NCI-H1930 (cell line): Measurements from ENCODE around the gene CHST1.
A peak's percentile ranks its signal among the peaks of the same experiment; 100 is the strongest.

Source experiments
- DNase-seq, 2 experiments: peaks; one replicate each; lab custom pipeline; 2025; lab: John Stamatoyannopoulos, UW

The CHST1 gene

DNA sequence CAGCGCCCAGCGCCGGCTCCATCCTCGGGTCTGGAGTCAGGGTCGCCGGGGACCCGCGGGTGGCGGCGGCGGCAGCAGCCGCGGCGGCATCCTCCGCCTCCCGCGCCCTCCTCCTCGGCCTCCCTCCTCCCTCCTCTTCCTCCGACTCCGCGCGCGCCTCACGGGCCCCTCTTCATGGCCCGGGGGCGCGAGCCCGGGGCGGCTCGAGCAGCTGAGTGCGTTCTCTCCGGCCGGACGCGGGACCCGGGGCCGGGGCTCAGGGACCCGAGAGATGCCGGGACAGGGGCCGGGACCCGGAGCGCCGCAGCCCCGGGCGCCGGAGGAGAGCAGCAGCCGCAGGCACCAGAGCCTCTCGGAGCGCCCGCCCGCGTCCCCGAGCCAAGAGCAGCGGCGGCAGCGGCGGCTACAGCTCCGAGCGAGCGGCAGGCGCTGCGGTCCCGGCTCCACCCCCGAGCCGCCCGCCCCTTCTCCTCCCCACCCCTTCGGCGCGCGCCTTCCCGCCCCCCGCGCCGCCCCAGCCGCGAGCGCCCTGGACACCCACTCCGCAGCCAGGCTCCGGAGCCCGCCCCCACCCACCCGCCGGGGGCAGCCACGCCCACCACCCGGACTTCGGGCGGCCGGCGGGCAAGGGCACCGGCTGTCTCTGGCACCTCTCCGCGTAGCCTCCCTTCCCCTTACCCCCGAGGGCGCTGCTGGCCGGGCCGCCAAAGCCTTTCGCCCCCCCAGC, at the start of gene CHST1:
CHST1 (minus strand) TSS at position 417 of the 727 bp plus-strand sequence. CDS start 14,699 bp downstream, outside the sequence.
- DNase-seq, result peak; percentile 19 to 20

DNA sequence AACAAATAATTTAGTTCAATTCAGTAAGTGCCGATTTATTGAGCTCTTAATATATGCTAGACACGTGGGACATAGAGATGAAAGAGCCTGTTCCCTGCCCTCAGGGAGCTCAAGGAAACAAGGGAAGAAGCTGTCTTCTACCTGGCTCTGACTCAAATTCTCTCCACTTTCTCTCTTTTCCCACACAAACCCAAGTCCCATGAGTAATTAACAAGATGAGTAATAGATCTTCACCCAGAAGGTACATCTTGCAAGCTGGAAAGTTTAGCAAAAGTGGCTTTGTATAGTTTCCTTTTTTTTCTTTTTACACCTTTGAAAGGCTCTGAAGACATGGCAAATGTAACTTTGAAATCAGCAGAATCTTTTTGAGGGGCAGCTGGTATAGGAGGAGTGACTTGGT, 48.2 kb upstream of the CHST1 start:
- no peak for DNase-seq

DNA sequence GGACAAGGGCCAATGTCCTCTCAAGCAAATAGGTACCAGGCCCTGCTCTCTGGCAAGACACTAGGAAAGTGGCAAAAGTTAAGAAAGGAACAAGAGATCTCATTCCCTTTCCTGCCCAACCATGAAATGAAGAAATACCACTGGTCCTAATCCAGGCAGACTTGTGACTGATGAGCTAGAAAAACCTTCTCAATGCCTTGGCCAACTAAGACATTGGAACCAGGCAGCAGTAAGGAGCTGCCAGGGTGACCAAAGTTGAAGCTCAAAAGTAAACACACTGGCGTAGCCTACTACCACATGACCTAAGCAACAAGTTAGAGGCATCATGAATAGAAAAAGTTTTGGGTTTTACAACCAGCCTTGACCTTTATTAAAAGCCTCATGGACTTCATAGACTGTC, 45.1 kb upstream of the CHST1 start:
- no peak for DNase-seq

DNA sequence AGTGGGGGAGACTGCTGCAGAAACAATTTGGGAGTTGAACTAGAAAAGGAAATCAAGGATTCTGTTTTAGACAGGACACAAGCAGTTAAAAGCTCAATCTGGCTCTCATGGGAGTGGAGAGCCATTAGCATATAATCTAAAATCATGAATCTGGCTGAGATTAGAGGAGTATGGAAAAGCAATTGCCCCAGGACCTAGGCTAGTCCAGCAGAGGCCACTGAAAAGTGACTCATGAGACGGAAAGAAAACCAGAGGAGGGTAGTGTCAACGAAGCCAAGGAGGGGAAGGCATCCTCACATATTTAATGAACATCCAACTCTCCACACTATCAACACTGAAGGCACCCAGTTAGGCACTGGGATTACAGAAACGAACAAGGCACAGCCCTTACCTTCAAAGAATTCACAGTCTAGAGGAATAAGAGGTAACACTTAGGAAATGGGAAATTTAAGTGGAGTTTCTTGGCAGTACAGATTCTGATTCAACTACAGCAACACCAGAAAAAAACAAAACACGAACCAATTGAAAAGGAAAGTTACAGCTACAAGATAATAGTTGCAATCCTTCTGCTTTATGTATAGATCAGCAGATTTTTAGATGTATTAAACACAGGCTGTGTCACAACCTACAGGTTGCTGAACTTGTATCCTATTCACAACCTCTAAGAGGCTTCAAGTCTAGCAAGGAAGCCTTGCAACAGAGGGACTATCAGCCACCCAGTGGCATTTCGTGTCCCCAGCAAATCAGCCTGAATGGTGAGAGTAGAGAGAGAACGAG, 43.7 kb upstream of the CHST1 start:
- DNase-seq, result no peak

DNA sequence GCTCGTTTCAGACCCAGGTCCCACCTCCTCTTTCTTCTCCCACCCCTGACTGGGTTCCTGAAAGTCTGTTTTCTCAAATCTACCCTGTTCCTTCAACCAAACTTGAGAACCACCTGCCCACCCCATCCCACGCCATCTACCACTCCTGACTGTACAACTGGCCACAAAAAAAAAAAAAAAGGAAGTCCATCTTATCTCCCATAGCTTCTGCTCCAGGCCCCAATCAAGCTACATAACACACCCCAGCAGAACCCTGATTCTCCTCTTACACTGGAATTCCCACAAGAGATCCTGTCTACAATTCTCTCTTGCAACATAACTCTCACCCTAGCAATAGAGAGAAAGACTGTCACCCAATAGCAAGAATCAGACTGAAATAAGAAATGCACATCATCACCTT, 39.2 kb upstream of the CHST1 start:
- no peak for DNase-seq

DNA sequence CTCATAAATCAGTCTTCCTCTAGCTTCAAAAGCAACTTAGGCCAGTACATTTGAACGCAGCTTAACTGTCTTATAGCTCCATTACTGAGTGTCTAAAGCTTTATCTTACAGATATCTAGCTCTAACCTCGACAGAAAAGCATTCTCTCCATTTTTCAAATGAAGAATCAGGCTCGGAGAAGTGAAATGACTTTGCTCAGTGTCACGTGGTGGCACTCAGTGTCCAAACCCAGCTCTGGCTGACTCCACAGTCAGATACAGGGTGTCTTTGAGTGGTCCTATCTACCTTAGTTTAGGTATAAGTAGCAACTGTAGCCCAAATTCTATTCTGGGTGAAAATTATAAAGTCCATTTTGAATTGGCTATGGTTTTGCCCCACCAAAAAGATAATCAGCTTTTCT, 38.7 kb upstream of the CHST1 start:
- DNase-seq, result no peak

DNA sequence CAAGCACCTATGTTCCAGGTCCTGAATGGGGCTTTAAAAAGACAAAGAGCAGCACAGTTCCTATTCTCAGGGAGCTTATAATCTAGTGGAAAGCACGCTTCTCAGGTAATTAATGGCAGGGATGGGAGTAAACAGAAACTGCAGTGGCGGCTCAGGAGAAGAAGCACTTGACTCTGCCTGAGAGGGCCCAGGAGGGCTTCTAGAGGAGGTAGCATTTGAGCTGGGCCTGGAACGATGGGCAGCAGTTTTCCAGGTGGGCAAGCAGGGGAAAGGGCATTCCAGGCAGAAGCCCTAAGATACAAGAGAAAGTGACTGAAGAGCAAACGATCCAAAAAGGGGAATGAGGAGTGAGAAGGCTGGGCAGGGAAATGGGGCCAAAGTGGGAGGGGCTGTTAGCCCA, 37.1 kb upstream of the CHST1 start:
- DNase-seq, result no peak

DNA sequence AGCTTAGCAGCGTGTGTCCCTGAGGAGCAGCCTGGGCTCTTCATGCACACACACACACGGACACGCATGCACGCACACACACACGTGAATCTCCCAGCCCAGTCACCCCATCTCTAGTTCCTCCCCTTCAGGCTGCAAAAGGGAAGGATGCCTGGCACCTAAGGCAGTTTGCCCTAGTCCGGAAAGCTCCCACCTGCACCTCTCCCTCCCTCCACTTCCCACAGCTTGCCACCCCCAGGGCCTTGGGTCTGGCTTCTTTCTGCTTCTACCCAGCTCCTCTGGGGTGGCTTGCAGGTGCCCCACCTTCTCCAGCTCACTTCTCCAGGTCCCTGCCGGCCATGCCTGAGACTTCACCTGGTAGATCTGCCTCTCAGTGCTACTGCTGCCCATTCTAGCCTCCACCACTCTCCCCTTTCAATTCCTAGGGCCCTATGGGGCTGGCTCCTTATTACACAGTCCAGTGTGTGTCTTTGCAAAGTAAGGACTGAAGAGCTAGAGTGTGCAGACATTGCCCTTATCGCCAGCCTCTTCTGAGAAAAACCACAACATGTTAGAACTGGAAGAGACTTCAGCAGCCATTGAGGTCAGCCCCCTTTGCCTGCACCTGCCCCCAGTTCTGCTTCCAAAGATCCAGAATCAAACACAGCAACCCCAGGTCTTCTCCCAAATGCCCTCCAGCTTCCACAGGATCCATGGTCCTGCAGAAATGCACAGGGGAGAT, 33.5 kb upstream of the CHST1 start:
- no peak for DNase-seq

GRCh38 chr11:45692808-45693453, 27.5 kb upstream of the CHST1 start:
- no peak for DNase-seq

DNA sequence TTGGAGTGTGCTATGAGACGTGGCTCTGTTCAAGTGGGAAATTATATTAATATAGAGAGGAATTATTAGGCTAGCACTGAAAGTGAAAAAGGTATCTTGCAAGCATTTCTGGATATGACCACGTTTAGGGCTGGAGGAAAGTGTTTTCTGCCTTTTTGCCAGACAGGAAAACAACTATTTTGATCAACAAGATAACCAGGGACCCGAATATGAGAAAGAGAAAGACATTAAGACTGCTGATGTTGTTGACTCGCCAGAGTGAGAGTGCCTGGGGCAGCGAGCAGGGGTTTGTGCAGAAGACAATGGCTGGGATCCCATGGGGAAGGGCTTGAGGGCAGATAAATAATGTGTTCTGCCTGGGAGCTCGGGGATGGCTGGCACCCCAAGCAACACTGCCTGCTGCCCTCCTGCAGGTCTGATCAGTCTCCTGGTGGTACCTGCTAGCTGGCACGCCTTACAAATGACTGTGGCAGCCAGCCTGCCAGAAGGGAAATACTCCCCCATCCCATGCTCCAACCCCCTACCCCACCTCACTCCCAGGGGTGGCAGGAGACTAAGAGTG, 23.1 kb upstream of the CHST1 start:
- DNase-seq, result no peak

DNA sequence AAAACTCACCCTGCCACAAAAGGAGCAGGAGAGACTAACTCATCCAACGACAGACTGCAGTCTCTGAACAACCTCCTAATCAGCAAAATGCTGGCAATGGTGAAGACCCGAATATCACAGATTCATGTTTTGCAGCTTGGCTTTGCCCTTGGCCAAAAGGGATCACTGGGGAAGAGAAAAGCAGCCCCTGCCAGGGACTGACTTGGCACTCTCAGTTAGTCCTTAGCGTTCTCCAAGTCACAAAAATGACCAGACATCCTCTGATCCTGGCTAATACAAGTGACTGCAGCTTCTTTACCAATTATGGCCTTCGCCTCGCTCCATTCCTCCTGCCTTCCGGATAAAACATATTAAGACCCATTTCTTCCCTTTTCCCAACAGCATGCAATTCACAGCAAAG, 22.4 kb upstream of the CHST1 start:
- DNase-seq, result no peak

GRCh38 chr11:45685964-45686537, 20.6 kb upstream of the CHST1 start:
- no peak for DNase-seq

DNA sequence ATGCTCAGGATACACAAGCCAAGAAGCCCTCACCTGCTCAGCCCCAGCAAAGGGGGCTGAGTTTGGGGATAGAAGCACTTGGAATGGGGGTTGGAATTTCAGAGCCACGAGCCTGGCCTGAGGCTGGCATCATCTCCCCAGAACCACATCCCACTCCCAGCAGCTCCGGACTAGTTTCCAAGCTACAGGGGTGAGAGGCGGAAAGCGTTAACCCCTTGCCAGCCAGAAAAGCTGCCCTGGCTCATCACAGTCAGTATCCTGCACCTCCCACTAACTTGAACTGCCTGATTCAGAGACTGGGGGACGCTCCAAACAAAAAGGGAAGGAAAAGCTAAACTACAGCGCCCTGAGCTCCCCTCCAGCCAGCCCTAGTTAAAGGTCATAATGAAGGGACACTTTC, 19.0 kb upstream of the CHST1 start:
- DNase-seq, result no peak

DNA sequence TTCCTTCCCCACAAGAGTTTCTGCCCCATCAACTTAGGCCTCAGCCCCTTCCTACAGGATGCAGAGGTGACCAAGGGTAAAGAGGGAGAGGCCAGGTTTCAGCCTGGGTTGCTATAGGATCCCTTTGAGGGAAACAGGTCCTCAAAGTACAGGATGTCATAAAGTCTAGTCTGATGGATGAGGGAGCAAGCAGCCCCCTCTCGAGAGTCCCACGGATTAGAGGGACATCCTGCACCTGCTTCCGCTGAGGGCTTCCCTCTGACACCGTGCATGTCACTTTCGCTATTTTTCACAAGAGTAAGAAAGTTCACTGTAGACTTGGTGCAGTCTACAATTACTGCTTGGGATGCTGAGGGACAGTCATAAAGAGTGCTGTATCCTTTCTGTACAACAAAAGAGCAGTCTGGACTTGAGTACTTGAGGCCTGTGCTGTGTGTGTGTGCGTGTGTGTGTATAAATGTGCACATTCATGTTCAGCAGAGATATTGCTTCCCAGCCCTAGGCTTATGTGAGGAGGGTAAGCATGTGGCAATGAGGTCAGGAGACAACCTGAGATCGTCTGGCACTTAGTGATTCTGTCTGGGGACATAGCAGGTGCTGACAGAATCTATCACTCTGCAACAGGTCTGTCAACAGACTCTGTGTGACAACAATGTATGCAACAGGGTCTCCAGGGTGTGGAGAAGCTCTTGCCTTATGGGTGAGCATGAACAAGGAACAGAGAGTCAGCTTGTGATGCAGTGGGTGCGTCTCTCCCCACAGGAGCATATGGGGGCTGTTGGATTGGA, 18.0 kb upstream of the CHST1 start:
- no peak for DNase-seq

DNA sequence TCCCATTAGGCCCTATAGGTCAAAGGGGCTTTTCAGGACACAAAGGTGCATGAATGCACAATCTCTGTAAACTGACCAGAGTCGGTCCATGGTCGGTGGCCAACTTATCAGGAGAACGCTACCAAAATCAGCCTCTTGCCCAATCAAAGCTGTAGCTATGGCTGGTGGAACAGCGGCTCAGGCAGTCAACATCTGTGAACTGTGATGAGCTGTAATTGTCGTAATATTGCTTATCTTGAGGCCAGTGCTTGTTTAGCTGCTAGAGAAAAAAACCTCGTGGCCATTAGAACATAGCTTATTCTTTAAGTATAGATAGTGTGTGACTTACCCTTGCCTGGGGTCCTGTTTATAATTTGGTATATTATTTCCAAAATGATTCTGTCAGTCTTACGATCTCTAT, 14.4 kb upstream of the CHST1 start:
- no peak for DNase-seq

DNA sequence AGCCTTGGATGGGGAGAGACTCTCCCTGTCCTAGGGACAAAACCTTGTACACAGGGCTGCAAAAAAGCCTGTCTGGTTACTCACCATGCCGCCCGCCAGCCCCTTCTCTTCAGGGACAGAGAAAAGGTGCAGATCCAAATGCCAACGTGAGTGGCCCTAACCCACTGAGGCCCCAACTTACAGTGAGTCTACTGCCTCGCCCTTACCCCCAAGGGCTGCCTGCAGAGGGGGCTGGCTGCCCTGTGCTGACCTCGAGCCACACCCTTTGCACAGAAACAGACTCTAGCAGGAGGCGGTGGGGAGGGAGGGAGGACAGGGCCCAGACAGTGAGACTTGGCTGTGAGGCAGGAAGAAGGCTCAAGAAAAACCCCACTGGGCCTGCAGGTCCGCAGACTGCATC, 13.6 kb upstream of the CHST1 start:
- DNase-seq, result no peak

- no peak for DNase-seq
These were observed 12.5 kb upstream of the CHST1 start for GRCh38 chr11:45677770-45678512.

DNA sequence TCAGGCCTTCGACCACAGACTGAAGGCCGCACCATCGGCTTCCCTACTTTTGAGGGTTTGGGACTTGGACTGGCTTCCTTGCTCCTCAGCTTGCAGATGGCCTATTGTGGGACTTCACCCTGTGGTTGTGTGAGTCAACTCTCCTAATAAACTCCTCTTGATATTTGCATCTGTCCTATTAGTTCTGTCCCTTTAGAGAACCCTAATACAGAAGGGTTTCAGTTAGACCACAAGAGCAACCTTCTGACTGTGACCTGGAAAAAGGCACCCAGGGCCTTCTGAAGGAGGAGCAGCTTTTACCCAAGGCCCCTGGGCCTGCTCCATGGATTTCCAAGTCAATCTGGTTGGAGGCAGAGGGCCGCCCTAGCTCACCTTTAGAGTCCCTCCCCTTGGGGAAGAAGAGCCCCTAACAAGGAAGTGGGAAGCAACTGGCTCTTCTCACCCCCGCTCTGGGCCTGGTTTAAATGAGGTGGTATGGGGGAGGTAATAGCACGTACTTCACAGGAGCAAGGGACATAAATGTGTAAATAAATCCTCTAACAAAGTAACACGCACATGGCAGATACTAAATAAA, 11.2 kb upstream of the CHST1 start:
- DNase-seq, result no peak

DNA sequence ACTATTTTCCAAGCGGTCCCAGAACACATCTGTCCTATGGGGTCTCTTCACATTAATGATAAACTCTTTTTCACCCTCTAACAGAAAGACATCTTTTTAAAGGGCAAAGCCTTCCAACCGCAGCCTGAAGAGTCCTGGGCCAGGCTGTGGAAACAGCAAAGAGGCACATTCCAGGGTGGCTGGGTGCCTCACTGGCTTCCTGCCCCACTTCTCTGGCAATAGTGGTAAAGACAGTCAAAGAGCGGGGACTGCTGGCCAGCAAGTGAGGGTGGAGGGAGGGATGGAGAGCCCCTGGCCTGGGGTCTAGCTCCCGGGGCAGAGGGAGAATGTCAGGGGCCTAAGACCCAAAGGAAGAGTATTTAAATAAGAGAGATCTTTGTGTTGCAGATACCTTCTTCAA, 10.2 kb upstream of the CHST1 start:
- DNase-seq, result no peak
